ENCODE measurements around the gene SLC26A1.

The SLC26A1 gene

GRCh38 chr4:996030-996996 is 3.1 kb upstream of the SLC26A1 start:
- TF ChIP-seq CTCF (IDR thresholded peaks at IDR 0.05; ENCODE audit: insufficient read depth, low read length, poor library complexity, severe bottlenecking), result no peak
- peaks cover 5% of the 10 kb centered on the region for H3K27me3 ChIP-seq (replicated peaks; ENCODE audit: control insufficient read depth, insufficient read depth, low read length)
- DNase-seq (ENCODE audit: extremely low read depth, insufficient read length), result no peak

DNA sequence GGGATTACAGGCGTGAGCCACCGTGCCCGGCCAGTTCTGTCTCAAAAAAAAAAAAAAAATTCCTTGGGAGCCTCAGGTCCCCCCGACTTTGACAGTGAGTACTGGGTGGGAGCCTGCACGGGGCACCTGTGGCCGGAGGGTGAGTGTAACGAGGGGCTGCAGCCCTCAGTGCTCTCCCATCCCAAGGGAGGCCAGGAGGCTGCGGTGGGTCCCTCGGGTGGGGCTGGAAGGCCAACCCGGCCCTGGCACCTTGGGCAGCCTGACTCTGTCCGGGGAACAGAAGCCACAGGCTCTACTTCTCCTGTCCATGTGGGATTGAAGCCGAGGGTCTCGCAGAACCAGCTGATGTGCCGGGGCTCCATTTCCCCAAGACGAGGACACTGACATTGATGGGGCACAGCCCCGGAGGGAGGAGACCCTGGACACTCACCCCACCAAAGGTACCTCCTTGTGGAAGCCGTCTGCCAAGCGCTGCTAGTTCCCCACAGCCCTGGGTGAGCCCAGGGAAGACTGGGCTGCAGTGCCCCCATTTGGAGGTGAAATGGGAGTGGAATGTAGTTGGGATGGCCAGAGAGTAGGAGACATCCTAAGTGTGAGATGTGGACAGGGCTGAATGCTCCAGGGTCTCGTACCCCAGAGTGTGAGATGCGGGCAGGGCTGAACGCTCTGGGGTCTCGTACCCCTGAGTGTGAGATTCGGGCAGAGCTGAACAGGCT is 2.3 kb upstream of the SLC26A1 start:
- no peaks in the 10 kb centered on the region; the same call in 1 of the 2 replicates for H3K36me3 ChIP-seq (ENCODE audit: control insufficient read depth, insufficient read depth, low read length)
- peaks cover 5% of the 10 kb centered on the region for H3K27me3 ChIP-seq (replicated peaks; ENCODE audit: control insufficient read depth, insufficient read depth, low read length)
- H3K4me3 ChIP-seq (replicated peaks; ENCODE audit: low read depth, low read length), result no peak overlapping the region
- no peak for DNase-seq (ENCODE audit: extremely low read depth, insufficient read length)
- TF ChIP-seq CTCF (IDR thresholded peaks at IDR 0.05; ENCODE audit: insufficient read depth, low read length, poor library complexity, severe bottlenecking), result no peak

More at GRCh38 chr4:996030-996996, 3.1 kb upstream of the SLC26A1 start:
- H3K36me3 ChIP-seq (ENCODE audit: control insufficient read depth, insufficient read depth, low read length), result no peaks in the 10 kb centered on the region; the same call in 1 of the 2 replicates
- no peak overlapping the region for H3K4me3 ChIP-seq (replicated peaks; ENCODE audit: low read depth, low read length)

GRCh38 chr4:992297-993110 is 700 bp downstream of the SLC26A1 start:
- peak overlapping the region; percentile 28; the same call in 1 of the 2 replicates for H3K4me3 ChIP-seq (replicated peaks; ENCODE audit: low read depth, low read length)
- H3K27me3 ChIP-seq (replicated peaks; ENCODE audit: control insufficient read depth, insufficient read depth, low read length), result no peaks in the 10 kb centered on the region; the same call in 1 of the 2 replicates
- DNase-seq (ENCODE audit: extremely low read depth, insufficient read length), result no peak
- no peaks in the 10 kb centered on the region; the same call in none of the 2 replicates for H3K36me3 ChIP-seq (ENCODE audit: control insufficient read depth, insufficient read depth, low read length)
- no peak for TF ChIP-seq CTCF (IDR thresholded peaks at IDR 0.05; ENCODE audit: insufficient read depth, low read length, poor library complexity, severe bottlenecking)

GRCh38 chr4:991451-992296 is 1.5 kb downstream of the SLC26A1 start:
- no peak for DNase-seq (ENCODE audit: extremely low read depth, insufficient read length)
- no peak for TF ChIP-seq CTCF (IDR thresholded peaks at IDR 0.05; ENCODE audit: insufficient read depth, low read length, poor library complexity, severe bottlenecking)
- Histone ChIP-seq H3K27me3 (replicated peaks; ENCODE audit: control insufficient read depth, insufficient read depth, low read length) (no peaks in the 10 kb centered on the region; the same call in 1 of the 2 replicates), H3K4me3 (replicated peaks; ENCODE audit: low read depth, low read length) (no peak overlapping the region), H3K36me3 (ENCODE audit: control insufficient read depth, insufficient read depth, low read length) (no peaks in the 10 kb centered on the region; the same call in none of the 2 replicates)

Measured in GM06990 (cell line).